RCC 7860 (cell line): ENCODE measurements around the gene ZC3H18.

Experiments
- DNase-seq: peaks from one replicate; pipeline ENCODE4 v3.0.0-alpha.2; 2015; ENCODE audit warnings: low spot score
- FAIRE-seq: peaks from 2 replicates; lab custom pipeline; 2012; peaks lifted over from hg19 to GRCh38; lab: Jason Lieb, UNC

The ZC3H18 gene

DNA sequence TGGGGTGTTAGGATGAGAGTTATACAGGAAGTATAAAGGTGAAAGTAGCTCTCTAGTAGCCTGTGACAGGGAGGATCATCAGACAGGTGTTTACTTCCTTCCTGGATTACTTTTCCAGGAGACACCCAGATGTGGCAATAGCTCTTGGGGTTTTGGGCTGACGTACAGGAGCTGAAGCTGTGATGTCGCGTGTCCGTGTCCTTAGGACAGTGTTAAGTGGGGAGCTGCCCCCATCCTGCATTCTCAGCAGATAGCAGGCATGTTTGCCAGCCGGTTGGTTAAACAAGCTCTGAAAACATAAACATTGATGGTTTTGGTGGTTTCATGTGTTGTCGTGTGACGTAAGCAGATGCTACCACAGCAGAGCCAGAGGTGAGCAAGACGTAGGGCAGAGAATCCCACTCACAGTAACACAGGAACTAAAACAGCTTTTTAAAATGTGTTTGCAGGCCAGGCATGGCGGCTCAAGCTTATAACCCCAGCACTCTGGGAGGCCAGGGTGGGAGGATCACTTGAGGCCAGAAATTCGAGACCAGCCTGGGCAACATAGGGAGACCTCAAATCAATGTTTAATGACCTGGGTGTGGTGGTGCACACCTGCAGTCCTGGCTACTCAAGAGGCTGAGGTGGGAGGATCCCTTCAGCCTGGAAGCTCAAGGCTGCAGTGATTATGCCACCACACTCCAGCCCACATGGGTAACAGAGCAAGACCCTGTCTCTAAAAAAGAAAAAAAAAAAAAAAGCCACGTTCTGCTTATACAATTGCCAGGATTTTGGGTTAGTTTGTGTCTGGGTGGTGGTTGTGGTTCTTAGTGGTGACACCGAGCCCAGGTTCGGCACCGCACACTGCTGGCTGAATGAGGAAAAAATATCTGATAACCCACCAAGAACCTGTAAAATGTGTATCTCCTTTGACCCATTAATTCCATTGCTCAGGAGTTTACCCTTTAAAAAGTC, 49.9 kb downstream of the ZC3H18 start:
- no peak for FAIRE-seq

DNA sequence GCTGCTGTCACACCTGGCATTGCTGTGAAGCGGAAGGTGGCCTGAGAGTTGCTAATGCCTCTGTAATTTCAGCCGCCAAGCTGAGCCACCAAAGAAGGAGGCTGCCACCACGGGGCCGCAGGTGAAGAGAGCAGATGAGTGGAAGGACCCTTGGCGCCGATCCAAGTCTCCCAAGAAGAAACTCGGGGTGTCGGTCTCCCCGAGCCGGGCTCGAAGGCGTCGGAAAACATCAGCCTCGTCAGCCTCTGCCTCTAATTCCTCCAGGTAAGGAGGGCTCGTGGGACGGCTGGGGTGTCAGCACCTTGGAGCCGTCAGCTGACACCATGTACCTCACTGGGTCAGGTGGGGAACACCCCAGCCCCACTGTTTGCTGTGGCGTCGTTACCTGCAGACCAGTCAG, 51.9 kb downstream of the ZC3H18 start:
- DNase-seq (no peak), FAIRE-seq (no peak)

More for the DNA sequence above, 49.9 kb downstream of the ZC3H18 start:
- DNase-seq, result no peak

DNA sequence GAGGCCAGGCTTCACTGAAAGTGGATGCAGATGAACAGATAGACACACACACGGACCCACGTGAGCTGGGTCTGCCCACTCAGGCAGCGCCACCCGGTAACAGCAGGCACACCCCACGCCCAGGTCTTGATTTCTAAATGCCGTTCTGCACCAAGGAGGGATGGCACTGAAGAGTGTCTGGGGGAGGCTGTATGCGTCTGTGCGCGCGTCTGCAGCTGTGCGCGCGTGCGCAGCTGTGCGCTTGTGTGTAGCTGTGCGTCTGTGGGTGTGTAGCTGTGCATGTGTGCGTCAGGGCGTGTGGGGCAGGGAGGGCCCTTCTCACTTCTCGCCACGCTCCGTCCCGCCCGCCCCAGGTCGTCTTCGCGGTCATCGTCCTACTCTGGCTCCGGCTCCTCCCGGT, 52.7 kb downstream of the ZC3H18 start:
- no peak for DNase-seq
- no peak for FAIRE-seq

GRCh38 chr16:88623858-88624257, 53.7 kb downstream of the ZC3H18 start:
- DNase-seq (no peak), FAIRE-seq (no peak)

DNA sequence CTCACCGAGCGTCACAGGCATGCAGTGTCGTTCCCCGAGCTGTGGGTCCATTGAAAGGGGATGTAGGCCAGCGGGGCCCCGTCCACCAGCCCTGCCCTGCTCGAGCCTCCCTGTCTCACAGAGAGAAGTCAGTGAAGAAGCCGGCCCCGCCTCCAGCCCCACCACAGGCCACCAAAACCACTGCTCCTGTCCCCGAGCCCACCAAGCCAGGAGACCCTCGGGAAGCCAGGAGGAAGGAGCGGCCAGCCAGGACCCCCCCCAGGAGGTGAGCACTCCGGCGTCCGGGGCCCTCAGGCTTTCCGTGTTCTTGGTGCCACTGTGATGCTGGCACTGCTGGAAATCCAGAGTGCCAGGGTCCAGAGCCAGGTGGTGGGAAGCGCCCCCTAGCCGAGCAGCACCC, 54.3 kb downstream of the ZC3H18 start:
- FAIRE-seq, result no peak

GRCh38 chr16:88624977-88625576, 54.9 kb downstream of the ZC3H18 start:
- FAIRE-seq (no peak), DNase-seq (no peak)

More for the DNA sequence above, 54.3 kb downstream of the ZC3H18 start:
- DNase-seq, result no peak

GRCh38 chr16:88626646-88627045, 56.4 kb downstream of the ZC3H18 start:
- FAIRE-seq (no peak), DNase-seq (no peak)

DNA sequence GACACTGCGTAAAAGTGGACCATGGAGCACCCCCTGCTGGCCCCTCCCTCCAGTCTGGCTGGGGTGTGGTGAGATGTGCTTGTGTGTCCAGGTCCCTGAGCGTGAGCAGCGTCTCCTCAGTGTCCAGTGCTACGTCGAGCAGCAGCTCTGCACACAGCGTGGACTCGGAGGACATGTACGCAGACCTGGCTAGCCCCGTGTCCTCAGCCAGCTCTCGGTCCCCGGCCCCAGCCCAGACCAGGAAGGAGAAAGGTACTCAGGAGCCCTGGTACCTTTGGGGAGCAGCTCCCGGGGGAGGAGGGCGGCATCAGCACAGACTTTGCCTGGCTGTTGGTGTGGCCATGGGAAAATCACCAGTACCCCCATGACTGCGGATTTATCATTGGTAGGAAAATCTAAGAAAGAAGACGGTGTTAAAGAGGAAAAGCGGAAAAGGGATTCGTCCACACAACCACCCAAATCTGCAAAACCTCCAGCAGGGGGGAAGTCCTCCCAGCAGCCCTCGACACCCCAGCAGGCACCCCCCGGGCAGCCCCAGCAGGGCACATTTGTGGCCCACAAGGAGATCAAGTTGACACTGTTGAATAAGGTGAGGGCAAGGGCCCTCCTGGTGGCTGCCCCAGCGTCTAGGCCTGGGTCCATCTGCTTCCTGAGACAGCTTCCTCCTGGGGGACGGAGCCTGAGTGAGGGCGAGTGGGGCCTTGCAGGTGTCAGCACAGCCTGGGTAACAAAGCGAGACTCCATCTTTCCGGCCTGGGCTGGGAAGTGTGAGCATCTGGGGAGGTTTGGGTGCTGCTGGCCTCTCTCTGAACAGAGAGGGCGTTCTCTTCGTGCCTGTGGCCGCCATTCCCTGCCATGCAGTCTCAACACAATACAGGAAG, 57.6 kb downstream of the ZC3H18 start:
- FAIRE-seq (no peak), DNase-seq (no peak)

GRCh38 chr16:88628512-88628974, 58.3 kb downstream of the ZC3H18 start:
- FAIRE-seq (no peak), DNase-seq (no peak)

- no peak for FAIRE-seq
- DNase-seq, result no peak
Measured at GRCh38 chr16:88629835-88630234, 59.6 kb downstream of the ZC3H18 start.

GRCh38 chr16:88630433-88630832, 60.2 kb downstream of the ZC3H18 start:
- no peak for FAIRE-seq
- no peak for DNase-seq

- FAIRE-seq, result no peak
- DNase-seq, result no peak
Measured at GRCh38 chr16:88630941-88631340, 60.7 kb downstream of the ZC3H18 start.

GRCh38 chr16:88631384-88631783, 61.2 kb downstream of the ZC3H18 start:
- FAIRE-seq (no peak), DNase-seq (no peak)

GRCh38 chr16:88631920-88632586, 61.9 kb downstream of the ZC3H18 start:
- FAIRE-seq (no peak), DNase-seq (no peak)

GRCh38 chr16:88632587-88632930, 62.4 kb downstream of the ZC3H18 start:
- no peak for DNase-seq
- no peak for FAIRE-seq

- DNase-seq, result peak; percentile 14
- no peak for FAIRE-seq
Measured at GRCh38 chr16:88633684-88634140, 63.5 kb downstream of the ZC3H18 start.

- FAIRE-seq, result no peak
- DNase-seq, result no peak
Measured at GRCh38 chr16:88634141-88634993, 64.2 kb downstream of the ZC3H18 start.

DNA sequence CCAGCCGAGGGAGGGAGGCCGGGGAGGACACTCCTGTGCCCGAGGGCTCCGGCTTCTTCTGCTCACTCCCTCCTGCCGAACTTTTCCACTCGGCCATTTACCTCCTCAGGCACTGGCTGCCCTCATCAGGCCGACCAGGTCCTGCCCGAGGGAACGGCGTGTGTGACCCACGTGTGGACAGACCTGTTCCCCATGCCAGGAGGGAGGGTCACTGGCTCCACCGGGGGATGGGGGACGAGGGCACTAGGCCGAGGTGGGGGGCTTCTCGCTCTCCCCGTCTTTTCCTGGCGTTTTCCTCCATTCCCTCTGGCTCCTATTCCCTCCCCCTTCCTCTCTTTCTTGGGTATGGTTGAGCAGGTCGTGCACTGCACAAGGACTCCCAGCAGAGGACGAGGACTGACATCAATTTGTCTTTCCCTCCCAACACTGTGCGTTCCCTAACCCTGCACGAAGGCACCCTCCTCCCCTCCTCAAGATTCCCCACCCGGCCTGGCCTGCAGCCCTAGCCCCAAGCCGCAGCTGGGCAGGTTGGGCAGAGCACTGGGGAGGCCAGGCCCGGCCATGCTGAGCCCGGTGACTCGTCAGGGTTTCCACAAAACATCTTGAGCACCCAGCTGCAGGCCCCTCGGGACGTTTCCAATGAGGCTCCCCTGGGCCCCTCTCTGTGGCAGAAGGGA, 64.9 kb downstream of the ZC3H18 start:
- DNase-seq (no peak), FAIRE-seq (no peak)

GRCh38 chr16:88635671-88636319, 65.6 kb downstream of the ZC3H18 start:
- FAIRE-seq, result no peak
- no peak for DNase-seq
